Left renal cortex interstitium (tissue), 4 donors: ENCODE data around the gene COL20A1. TPM values are rescaled to one million over a fixed set of nuclear protein-coding genes. Genes with fewer than 3 reads are reported as not detected.

Experiments used
- DNase-seq, 4 donors: peaks; one replicate each; pipeline ENCODE4 v3.0.0-alpha.2; 2013; ENCODE audit warnings: low read depth in 4 of 4, low spot score in 2 of 4, missing footprints in 1 of 4
- polyA plus RNA-seq, 4 donors: library from polyadenylated mRNA; unstranded; fragments of 120-200 nt; gene quantifications; one replicate each; pipeline ENCODE4 v1.2.1, GENCODE V29; 2013; ENCODE audit not compliant: insufficient read length in 4 of 4

The COL20A1 gene
- polyA plus RNA-seq, 4 donors, result 0.69 to 1.2 (median 0.94) TPM

DNA sequence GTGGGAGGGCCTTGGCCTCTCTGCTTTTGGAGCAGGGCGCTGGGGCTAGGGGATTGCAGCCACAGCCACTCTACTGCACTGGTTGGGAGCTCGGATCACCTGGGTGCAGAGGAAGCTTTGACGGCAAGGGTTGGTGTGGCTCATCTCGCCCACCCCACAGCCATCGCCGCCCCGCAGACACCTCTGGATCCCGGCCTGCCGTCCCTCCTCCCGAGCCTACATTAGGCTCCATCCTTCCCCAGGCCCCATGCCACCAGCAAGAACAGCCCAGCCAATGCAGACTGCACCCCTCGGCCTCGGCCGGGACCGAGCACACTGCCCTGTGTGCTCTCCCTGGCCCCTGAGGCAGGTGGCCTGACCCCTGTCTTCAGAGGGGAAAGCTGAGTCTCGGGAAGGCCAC, 32.5 kb upstream of the COL20A1 start:
- no peak for DNase-seq

DNA sequence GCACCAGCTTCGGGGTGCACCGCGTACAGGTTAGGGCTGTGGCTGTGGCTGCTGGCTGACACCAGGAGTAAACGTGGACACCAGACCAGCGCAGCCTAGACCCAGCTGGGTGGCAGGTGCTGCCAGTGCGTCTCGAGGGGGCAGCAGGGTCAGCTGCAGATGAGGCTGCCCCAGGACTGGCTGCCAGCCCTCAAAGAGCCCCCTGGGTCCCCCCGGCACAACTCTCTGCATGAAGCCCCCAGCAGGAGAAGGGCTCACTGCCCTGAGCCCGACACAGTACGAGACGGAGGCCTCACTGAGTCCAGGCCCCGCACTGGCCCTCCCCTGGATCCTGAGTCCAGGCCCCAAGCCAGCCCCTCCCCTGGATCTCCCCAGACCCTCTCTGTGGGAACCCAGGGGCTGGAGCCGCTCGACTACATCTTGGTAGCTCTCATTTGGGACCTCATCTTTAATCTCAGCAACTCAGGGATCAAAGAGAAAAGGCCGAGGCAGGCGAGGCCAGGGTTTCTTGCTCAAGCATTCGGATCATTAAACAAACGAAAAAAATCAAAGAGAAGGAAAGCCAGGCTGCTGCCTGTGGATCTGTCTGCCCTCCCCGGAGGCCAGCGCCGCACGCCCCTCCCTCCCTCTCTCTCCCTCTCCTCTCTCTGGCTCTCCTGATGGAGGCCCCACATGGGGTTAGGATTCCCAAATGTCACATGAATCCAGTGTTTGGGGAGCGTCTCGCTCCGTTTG, 31.8 kb upstream of the COL20A1 start:
- peak in 2 of 4 donors; percentile 59 to 75 for DNase-seq

DNA sequence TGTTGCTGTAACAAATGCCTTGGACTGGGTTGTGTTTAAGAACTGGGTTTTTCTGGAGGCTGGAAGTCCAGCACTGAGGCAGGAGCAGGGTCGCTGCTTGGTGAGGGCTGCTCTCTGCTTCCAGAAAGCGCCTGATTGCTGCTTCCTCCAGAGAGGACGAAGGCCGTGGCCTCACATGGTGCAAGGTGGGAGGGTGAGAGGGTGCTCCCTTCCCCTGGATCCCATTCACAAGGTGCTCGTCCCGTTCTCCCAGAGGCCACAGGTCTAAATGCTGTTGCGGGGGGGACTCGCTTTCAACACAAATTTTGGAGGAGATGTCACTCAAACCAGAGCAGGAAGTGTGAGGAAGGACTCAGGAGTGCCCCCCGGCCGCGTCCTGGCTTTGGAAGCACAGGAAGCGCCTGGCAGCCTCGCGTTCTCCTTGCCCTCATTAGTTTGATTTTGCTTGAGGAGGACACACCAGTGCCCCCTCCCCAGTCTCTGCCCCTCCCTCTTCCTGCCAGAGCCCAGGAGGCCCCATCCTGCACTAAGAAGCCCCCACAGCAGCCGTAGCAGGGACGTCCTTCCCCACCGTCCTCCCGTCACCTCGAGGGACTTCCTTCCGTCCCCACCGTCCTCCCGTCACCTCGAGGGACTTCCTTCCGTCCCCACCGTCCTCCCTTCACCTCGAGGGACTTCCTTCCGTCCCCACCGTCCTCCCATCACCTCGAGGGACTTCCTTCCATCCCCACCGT, 31.0 kb upstream of the COL20A1 start:
- no peak for DNase-seq

DNA sequence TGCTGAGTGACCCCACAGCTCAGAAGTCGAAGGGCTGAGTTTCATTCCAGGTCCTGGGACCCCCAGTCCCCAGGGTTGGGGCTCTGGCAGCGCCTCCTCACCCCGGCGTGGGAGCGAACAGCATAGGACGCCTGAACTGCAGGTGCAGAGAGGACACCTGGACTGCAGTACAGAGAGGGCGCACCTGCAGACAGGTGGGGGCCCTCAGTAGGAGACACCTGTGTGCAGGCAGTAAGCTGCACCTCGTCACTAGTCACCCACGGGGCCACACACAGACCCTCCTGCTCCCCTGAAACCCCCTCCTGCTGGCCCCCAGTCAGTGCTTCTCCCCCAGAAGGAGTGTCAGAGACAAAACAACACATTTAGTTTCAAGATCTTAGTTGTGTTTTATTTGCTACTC, 30.1 kb upstream of the COL20A1 start:
- DNase-seq, result no peak

DNA sequence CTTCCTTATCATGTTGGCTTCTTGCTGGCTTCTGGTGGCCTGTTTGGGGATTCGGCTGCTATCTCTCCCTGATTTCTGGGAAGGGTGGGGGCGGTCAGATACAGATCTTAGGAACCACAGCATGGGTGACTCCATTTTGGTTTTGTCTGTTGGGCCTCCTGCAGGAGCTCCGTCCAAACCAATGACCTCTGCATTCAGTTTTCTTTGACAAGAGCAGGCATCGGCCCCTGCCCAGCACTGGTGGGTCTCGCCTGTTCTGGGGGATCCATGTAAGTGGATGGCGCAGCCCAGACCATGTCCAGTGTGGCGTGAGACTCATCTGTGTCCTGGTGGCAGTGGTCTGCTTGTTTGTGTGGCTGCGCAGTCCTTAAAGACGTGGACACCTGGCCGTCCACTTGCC, 29.0 kb upstream of the COL20A1 start:
- DNase-seq, result no peak

DNA sequence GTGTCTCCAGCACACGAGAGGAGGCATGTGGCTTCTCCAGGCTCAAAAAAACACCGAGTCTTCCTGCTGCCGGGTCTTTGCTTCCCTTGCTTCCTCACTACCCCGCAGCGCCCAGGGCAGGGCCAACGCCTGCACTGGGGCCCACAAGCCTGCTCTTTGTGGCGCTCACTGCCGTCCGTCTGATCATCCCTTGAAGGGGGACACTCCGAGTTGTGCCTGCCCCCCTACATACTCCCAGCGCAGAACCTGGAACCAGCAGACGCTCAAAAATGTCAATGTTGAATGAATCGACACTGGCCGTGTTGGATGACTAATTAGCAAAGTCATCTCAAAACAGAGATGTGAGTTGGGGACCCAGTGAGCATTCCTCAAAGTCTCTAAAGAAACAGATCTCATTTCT, 28.5 kb upstream of the COL20A1 start:
- DNase-seq, result no peak

DNA sequence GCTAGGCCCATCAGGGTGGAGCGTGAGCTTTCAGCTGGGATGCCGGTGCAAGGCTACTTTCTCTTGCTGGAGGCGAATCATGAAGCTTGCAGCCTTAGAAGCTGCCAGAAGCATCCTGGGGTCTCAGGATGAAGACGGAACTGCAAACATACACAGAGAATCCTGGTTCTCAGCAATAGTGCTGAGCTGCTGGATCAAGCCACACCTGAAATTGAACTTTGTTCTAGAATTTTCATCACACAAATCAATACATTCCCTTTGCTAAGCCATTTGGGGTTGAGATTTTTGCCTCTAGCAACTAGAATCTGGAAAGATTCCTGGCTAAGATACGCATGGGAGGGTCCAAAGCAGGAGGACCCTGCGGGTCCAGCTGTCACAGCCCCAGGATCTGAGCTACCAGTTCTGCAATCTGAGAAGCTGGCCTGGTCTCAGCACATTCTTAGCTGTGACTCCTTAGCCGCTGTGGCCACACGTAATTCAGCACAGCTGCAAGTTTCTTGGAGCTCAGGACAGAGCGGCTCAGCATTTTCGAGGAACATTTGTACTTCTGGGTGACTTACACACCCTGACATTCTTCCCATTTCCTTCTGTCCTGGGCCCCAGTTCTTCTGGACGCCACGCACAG, 27.0 kb upstream of the COL20A1 start:
- no peak for DNase-seq

DNA sequence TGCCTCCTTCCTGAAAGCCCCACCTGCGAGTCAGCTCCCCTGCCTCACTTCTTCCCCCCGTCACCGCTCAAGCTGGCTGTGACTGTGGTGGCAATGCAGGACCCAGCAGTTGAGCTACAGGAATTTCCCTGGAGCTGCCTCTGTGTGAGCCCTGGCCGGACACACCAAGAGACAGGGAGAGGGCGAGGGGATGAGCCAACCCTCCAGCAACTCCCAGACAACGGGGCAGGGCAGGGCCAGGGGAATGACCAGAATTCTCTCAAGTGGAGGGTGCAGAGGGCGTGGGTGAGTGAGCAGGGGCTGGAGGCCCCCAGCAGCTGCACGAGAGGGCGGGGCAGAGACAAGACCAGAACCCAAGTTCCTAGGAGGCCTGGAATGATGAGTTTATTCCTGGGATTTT, 25.3 kb upstream of the COL20A1 start:
- DNase-seq, result no peak

DNA sequence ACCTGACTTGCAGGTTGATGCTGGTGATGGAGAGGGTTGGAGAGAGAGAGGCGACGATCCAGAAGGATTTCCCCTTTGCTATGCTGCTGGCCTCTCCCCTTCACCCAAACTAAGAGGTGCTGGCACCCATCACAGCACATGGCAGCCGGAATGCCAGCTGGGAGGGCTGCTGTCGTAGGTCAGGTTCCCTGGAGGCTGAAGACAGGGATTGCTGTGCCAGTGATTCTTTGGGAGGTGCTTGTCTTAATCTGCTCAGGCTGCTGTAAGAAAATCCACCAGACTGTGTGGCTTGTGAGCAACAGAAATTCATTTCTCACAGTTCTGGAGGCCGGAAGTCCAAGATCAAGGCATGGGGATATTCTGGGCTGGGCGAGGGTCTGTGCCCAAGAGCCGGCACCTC, 24.7 kb upstream of the COL20A1 start:
- DNase-seq, result no peak

DNA sequence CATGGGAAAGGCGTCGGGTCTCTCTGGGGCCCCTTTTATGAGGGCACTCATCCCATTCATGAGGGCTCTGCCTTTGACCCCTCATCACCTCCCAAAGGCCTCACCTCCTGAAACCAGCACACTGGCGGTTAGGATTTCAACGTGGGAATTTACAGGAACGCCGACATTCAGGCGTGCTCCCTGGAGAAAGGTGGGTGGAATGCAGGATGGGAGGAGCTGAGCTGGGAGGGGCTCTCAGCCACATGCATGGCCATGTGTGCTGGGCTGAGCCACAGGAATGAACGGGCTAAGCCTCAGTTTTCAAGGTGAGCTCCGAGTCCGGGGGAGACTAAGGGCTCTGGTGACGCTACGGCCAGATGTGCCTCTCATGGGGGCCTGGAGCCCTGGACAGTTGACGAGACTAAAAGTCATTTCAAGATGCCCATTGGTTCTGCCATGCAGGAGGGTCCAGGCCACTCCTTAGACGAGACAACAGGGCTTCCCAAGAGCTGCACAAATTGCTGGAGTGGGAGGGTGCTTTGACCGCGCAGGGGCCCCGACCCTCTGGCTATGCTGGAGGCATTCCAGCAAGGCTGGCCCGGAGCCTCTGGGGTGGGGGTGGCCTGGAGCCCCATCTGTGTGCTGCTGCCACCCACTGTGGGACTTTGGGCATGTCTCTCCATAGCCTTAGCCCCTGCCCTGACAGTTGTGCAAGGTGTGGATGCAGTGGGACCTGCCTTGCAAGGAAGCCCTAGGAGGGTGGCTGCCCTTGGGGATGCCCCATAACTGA, 24.1 kb upstream of the COL20A1 start:
- DNase-seq, result no peak

DNA sequence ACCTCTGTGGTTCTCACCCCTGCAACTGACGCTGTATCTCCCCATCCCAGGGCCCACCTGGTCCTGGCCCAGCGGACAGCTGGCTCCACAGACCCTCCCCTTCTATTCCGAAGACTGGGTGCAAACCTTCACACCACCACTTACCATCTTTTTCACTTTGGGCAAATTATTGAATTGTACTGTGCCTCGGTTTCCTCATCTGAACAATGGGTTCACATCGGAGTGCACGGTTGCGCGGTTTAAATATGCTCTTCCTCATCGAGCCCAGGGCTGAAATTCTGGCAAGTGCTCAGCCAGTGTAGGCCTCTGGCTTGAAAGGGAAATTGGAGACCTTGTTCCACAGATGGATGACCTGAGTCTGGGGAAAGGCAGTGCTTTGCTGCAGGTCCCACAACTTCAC, 23.3 kb upstream of the COL20A1 start:
- DNase-seq, result no peak

DNA sequence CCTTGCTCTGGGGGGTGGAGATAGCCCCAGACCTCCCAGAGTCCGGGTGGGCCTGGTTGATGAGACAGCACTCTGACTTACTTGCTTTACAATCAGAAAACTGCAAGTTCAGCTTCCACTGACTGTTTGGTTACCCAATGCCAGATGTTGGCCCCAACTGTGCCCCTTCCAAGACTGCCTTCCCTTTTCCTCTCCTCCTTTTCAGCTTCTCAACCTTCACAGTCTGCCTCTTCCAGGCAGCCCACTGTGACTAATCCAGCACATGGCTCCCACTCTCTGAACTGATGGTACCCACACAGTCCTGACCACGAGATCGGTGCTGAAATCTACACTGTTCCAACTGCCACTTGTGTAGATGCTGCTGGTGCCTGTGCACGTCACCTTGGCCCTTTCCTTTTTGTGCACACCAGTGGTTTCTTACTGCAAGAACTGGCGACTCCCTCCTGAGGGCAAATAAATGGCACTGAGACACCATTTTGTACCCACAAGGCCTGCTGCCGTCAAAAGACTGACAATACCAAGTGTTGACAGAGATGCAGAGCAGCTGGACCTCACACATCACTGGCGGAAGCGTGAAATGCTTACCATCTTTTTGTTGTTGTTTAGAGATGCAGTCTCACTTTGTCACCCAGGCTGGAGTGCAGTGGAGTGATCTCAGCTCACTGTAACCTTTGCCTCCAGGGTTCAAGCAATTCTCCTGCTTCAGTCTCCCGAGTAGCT, 22.2 kb upstream of the COL20A1 start:
- DNase-seq, result no peak

DNA sequence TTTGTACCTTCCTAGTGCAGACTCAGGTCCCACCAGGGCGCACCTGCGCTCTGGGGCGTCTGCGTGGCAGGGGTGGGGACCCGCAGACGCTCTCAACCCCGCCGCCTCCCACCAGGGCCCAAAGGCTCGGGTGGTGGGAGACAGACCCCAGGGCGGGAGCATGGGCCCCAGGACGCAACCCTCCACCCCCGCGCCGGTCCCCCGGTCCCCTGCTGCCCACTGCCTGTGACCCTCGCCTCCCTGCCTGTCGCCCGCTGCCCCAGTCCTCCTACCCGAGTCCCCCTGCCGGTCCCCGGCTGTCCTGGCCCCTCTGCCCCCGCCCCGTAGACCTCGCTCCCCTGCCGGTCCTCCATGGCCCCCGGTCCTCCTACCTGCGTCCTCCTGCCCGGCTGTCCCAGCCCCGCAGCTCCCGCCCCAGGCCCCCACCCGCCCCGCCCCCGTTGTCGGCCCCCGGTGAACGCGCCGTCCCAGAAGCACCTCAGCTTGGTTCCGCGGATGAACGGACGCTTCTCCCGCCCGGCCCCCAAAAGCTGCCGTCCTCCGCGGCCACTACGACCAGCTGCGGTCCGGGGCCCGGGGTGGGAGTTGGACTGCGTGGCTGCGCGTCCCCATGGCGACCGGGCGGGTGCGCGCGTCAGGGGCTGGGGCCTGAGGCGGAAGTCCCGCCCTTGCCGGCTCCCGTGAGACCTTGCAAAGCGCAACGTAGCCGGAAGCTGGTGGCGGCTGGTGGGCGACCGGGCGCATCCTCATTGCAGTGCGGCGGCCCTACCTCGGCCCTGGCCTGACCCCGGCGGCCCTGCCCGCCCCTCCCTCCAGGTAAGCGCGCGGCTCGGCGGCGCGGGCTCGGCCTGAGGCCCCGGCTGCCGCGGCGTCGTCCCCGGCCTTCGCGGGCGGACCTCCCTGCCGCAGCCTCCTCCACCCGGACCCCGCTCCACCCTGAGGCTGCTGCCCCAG, 20.6 kb upstream of the COL20A1 start, which contains the start of gene ARFGAP1:
Gene ARFGAP1, plus strand, starts transcription at position 709 of the 954 bp plus-strand sequence. CDS start 2,768 bp downstream, outside the sequence.
- DNase-seq, result peak; percentile 56 to 86 (median 81)

DNA sequence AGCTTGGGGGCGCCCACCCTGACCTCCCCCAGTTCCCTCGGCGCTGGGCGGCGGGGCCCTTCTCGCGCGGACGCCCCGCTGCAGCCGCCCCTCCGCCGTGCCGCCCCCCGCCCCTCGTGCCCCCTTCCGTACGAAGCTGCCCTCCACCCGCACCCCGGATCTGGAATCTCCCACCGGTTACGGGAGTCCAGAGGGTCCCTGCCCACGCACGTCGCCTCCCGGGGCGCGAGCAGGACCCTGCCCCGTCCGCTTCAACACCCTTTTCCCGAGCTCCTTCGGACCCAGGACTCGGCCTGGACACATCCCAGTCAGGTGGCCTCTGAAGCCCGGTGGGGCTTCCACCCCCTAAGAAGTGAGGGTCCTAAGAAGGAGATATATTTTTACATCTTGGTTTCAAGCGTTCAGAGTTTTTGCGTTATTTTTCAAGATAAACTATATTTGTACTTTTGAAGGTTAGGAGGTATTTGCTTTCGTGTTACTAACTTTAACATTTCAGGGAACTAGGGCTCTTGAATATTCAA, 19.9 kb upstream of the COL20A1 start:
- DNase-seq, result no peak

DNA sequence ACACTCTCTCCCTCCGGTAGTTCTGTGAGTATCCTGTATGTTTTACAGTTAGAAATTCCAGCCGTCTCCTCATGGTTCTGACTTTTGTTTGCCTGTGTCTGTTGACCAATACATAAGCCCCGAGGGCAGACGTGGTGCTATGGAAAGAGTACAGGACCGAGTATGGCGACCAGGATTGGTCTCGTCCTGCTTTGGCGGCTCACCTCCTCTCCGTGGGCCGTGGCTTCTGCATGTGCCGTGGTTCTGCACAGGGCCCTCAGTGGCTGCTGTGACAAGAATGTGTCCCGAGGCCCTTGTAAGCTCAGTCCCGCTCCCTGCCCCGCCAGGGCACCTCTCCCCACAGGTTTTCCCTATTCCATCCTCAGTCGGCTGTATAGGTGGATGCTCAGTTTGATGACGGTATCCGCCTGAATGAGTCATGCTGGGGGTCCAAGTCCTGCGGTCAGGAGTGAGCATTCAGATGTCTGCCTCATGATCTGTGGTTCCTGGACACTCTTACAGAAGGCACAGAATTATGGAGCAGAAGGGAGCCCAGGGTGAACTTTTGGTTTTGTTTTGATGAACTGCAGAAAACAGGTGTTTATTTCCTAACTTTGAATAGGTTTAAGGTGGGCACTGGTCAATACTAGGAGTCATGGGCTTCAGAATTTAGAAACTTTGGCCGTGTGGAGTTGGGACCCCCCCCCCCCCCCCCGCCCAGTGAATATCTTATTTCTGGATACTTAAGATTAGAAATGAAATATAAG, 19.2 kb upstream of the COL20A1 start:
- no peak for DNase-seq

DNA sequence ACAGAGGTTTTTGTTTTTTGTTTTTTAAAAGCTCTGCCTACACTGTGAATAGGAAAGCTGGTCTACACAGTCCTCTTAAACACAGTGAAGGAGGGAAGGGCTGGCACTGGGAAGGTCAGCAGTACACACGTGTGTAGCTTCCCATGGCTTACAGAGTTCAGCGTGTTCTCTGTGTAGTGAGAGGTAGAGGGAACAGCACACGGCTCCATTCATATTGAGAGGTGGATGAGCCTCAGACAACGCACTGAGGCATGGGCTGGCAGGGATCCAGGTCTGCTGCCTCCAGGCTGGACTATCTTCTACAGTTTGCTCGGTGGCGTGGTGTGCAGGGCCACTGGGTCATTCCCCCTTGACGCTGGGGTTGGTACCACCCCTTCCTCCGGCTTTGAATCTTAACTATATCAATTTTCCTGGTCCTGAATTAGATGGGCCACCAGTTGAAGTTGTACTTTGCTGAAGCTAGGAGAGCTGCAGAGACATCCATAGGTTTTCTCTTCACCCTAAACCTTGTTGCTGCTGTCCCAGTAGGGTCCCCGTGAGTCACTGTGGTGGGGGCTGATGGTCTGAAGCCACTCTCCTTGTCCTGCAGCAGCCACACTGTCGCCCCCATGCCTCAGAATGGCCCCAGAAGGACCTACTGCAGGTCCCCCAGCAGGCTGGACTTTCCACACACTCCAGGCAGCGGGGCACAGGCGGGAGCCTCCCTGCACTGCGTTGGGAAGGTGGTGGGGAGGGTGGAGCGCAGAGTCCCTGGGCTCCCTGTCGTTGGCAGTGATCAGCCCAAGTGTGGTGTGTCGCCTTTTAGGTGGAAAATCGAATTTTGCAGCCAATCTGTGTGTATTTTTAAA, 18.4 kb upstream of the COL20A1 start:
- no peak for DNase-seq

DNA sequence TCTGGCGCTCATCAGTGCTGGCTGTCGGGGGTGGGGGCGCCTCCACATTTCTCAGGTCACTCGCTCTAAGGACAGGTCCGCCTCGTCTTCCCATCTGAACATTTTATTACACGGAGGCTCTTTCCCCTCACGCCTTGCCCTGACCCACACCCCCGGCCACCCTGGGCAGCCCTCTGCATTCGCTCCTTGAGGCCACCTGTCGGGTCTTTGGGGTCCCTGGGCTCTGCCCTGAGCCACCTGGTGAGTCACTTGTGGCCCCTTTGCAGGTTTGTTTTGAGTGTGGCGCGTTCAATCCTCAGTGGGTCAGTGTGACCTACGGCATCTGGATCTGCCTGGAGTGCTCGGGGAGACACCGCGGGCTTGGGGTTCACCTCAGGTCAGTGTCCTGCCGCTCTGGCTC, 17.2 kb upstream of the COL20A1 start:
- no peak for DNase-seq
